GM19043 (cell line): ENCODE results near the gene ULK3.
"Not testable (repeated sequence)": the region's sequence is repeated elsewhere in the genome, so short reads cannot be mapped to it uniquely, and the experiment has no call there.

ENCODE experiments used
- ATAC-seq: cut with Tn5 transposase; IDR thresholded peaks from one replicate; pipeline ENCODE4 v1.9.1; 2021; ENCODE audit warnings: low read depth; ENCODE audit not compliant: unreplicated experiment

Gene ULK3, protein sequence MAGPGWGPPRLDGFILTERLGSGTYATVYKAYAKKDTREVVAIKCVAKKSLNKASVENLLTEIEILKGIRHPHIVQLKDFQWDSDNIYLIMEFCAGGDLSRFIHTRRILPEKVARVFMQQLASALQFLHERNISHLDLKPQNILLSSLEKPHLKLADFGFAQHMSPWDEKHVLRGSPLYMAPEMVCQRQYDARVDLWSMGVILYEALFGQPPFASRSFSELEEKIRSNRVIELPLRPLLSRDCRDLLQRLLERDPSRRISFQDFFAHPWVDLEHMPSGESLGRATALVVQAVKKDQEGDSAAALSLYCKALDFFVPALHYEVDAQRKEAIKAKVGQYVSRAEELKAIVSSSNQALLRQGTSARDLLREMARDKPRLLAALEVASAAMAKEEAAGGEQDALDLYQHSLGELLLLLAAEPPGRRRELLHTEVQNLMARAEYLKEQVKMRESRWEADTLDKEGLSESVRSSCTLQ

GRCh38 chr15:74842581-74843444 is at the start of gene ULK3:
ULK3 (minus strand) TSS chr15:74843156; CDS start chr15:74843105, 51 bp downstream.
- ATAC-seq: peak; percentile 73

- ATAC-seq: no peak
Measured at GRCh38 chr15:74892313-74892712, 49.4 kb upstream of the ULK3 start.

- ATAC-seq: no peak
Measured at GRCh38 chr15:74891469-74891868, 48.5 kb upstream of the ULK3 start.

DNA sequence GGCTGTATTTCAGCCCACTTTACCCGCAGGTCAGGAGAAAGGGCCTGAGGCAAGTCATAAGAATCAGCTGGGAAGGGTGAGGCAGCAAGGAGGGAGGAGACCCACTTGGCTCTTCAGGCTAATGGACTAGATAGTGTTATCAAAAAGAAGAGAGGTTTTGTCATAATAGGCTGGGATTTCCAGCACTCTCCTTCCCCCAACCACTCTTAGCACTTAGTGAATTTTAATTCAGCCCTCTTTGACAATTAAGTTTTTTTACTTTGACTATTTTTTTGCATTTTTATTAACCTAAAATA is 47.7 kb upstream of the ULK3 start:
- ATAC-seq: no peak

GRCh38 chr15:74889883-74890664 is 47.1 kb upstream of the ULK3 start, which contains the start of gene MPI:
MPI (plus strand) TSS chr15:74890042; CDS start chr15:74890074, 32 bp downstream.
- peak; percentile 89 for ATAC-seq

- no peak for ATAC-seq
Measured at GRCh38 chr15:74889390-74889882, 46.5 kb upstream of the ULK3 start.

DNA sequence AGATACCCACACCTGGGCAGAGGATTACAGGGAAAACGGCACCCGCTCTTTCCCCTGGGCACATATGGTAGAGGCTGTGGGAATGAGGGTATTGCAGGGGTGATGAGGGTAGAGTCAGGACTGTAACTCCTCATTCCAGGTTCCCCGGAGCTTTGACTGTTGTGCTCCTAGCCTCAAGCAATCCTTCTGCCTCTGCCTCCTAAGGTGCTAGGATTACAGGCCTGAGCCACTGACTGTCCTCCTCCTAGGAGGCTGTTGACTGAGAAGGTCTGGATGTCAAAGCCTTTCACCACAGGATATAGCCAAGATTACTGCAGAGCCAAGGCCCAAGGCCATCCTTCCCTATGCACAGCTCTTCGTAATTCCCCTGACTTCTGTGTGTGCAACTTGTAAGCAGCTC is 45.8 kb upstream of the ULK3 start:
- ATAC-seq: no peak

GRCh38 chr15:74887537-74888193 is 44.7 kb upstream of the ULK3 start:
- not testable (repeated sequence) for ATAC-seq

- ATAC-seq: no peak
Measured at GRCh38 chr15:74885461-74885860, 42.5 kb upstream of the ULK3 start.

DNA sequence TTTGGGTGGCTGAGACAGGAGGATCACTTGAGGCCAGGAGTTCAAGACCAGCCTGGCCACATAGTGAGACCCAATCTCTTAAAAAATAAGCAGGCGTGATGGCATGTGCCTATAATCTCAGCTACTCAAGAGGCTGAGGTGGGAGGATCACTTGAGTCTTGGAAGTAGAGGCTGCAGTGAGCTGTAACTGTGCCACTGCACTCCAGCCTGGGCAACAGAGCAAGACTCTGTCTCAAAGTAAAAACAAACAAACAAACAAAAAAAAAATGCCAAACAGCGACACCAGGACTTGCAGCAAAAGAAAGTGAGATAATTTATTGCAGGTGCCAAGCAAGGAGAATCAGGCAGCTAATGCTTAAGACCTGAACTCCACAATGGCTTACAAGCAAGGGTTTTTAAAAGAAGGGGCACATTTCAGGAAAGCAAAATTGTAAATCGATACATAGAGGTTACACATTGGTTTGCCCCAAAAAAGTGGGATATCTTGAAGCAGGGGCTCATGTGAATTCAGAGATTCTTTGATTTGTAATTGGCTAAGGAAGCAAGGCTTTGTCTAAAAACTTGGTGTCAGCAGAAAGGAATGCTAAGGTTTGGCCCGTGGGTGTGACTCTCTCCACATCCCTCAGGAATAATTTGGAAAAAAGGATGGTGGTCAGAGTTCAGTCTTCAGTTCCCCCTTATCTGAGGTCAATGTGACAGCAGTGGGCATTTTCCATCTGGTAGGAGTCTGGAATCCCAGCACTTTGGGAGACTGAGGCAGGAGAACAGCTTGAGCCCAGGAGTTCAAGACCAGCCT is 41.7 kb upstream of the ULK3 start:
- no peak for ATAC-seq

DNA sequence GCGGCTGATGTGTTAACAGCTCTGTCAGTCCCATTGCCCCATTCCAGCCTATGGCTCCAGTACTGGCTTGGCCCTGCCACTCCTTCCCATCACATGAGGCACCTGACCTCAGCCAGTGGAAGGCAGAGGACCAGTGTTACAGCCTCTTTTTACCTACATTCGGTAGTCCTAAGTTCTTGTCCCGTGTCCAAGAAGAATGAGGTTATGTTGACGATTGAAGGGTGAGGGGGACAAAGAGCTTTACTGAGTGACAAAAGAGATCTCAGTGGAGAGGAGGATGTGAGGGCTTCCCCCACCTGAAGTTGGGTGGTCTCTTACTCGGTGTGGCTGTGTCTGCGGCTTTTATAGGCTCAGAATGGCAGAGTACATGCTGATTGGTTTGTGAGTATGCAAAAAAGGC is 39.6 kb upstream of the ULK3 start:
- ATAC-seq: no peak

GRCh38 chr15:74878273-74878672 is 35.3 kb upstream of the ULK3 start:
- no peak for ATAC-seq

GRCh38 chr15:74873756-74874424 is 30.9 kb upstream of the ULK3 start:
- no peak for ATAC-seq

- peak; percentile 68 for ATAC-seq
Measured at GRCh38 chr15:74873036-74873755, 30.2 kb upstream of the ULK3 start, which contains the start of gene SCAMP2. SCAMP2 (minus strand) TSS chr15:74873365; CDS start chr15:74873255, 110 bp downstream.

DNA sequence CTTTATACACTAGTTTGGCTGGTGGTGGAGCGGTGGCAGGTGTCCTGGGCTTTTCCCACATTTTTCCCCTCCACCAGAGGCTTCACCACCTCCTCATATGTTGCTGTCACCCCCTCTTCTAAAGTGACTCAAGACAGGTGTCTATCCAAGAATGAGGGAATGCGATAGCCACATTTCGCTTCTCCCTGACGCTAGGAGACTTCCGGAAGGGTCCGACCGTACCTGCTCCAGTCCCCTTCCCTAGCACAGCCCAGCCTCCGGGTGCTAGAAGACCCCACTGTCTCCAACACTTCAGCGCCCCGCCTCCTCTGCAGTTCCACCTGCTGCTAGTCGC is 29.7 kb upstream of the ULK3 start:
- ATAC-seq: no peak

- ATAC-seq: no peak
Measured at GRCh38 chr15:74870436-74871215, 27.7 kb upstream of the ULK3 start.

- ATAC-seq: peak; percentile 66
Measured at GRCh38 chr15:74869726-74870407, 26.9 kb upstream of the ULK3 start.
